ENCODE results near the gene ROS1. TPM values are rescaled to one million over a fixed set of nuclear protein-coding genes. Genes with fewer than 3 reads are reported as not detected.

Gene ROS1
- total and polyA plus RNA-seq, 2 donors (not counting 1 experiment from before 2014, with no cell fraction given), result not detected

GRCh38 chr6:117397536-117398227 lies 28.1 kb downstream of the ROS1 start:
- no peaks in the 10 kb centered on the region for H3K36me3 ChIP-seq (replicated peaks in 1 of 2; ENCODE audit: control extremely low read depth in 1 of 2, control insufficient read depth in 1 of 2, extremely low read depth in 1 of 2, insufficient read depth in 2 of 2, low read length in 1 of 2)
- no peaks in the 10 kb centered on the region for H3K9me3 ChIP-seq (ENCODE audit: control extremely low read depth in 1 of 3, control insufficient read depth in 2 of 3, insufficient read depth in 1 of 3, low read length in 2 of 3)
- no peak overlapping the region for H3K4me3 ChIP-seq (ENCODE audit: control extremely low read depth in 1 of 5, extremely low read depth in 1 of 5, insufficient read depth in 1 of 5, low read depth in 2 of 5, low read length in 4 of 5)
- no peak overlapping the region for H3K9ac ChIP-seq (ENCODE audit: low read length)
- no peaks in the 10 kb centered on the region for H4K20me1 ChIP-seq (ENCODE audit: control insufficient read depth, insufficient read depth, low read length, poor library complexity, severe bottlenecking)
- H3K9me3 Mint-ChIP-seq (ENCODE audit: insufficient read depth), result no peaks in the 10 kb centered on the region
- WGBS (ENCODE audit: insufficient coverage), result 90% methylated on average over 1 of the region's 3 CpGs
- ATAC-seq (ENCODE audit: low read depth), result no peak
- H3K27ac Mint-ChIP-seq, result no peak overlapping the region
- H2AFZ ChIP-seq (ENCODE audit: insufficient read depth, low read depth, low read length, poor library complexity, severe bottlenecking), result no peak overlapping the region
- H3K27me3 Mint-ChIP-seq, result peaks cover 3% of the 10 kb centered on the region
- no peak overlapping the region for H3K4me3 Mint-ChIP-seq
- H3K4me2 ChIP-seq (replicated peaks; ENCODE audit: low read depth, low read length, poor library complexity, severe bottlenecking), result no peak overlapping the region
- TF ChIP-seq CTCF (IDR thresholded peaks at IDR 0.05) (no peak), EZH2 (IDR thresholded peaks at IDR 0.05; ENCODE audit: borderline replicate concordance, insufficient read depth, low read depth, low read length, poor library complexity, severe bottlenecking) (no peak)
- no peak overlapping the region for H3K27ac ChIP-seq (ENCODE audit: low read length in 2 of 2)
- no peaks in the 10 kb centered on the region for H3K27me3 ChIP-seq (replicated peaks in 1 of 4; ENCODE audit: control extremely low read depth in 1 of 4, control insufficient read depth in 3 of 4, insufficient read depth in 4 of 4, low read length in 3 of 4)
- ChIA-PET POLR2A (no interaction called here), CTCF (no interaction called here)
- no peaks in the 10 kb centered on the region for H3K4me1 Mint-ChIP-seq
- no peaks in the 10 kb centered on the region for H3K79me2 ChIP-seq (ENCODE audit: control insufficient read depth, insufficient read depth, low read length)
- intact Hi-C loops (cut with micrococcal nuclease), result no loop called here
- H3K4me1 ChIP-seq (ENCODE audit: control insufficient read depth in 2 of 2, insufficient read depth in 2 of 2, low read length in 2 of 2), result no peaks in the 10 kb centered on the region
- DNase-seq, result no peak

- Histone ChIP-seq H3K4me3 (ENCODE audit: control extremely low read depth in 1 of 5, extremely low read depth in 1 of 5, insufficient read depth in 1 of 5, low read depth in 2 of 5, low read length in 4 of 5) (no peak overlapping the region), H4K20me1 (ENCODE audit: control insufficient read depth, insufficient read depth, low read length, poor library complexity, severe bottlenecking) (no peaks in the 10 kb centered on the region), H3K27ac (ENCODE audit: low read length in 2 of 2) (no peak overlapping the region), H3K36me3 (replicated peaks in 1 of 2; ENCODE audit: control extremely low read depth in 1 of 2, control insufficient read depth in 1 of 2, extremely low read depth in 1 of 2, insufficient read depth in 2 of 2, low read length in 1 of 2) (no peaks in the 10 kb centered on the region), H3K4me2 (replicated peaks; ENCODE audit: low read depth, low read length, poor library complexity, severe bottlenecking) (no peak overlapping the region), H3K9ac (ENCODE audit: low read length) (no peak overlapping the region), H2AFZ (ENCODE audit: insufficient read depth, low read depth, low read length, poor library complexity, severe bottlenecking) (no peak overlapping the region), H3K4me1 (ENCODE audit: control insufficient read depth in 2 of 2, insufficient read depth in 2 of 2, low read length in 2 of 2) (no peaks in the 10 kb centered on the region), H3K27me3 (replicated peaks in 1 of 4; ENCODE audit: control extremely low read depth in 1 of 4, control insufficient read depth in 3 of 4, insufficient read depth in 4 of 4, low read length in 3 of 4) (no peaks in the 10 kb centered on the region), H3K79me2 (ENCODE audit: control insufficient read depth, insufficient read depth, low read length) (no peaks in the 10 kb centered on the region), H3K9me3 (ENCODE audit: control extremely low read depth in 1 of 3, control insufficient read depth in 2 of 3, insufficient read depth in 1 of 3, low read length in 2 of 3) (no peaks in the 10 kb centered on the region)
- TF ChIP-seq CTCF (IDR thresholded peaks at IDR 0.05) (no peak), EZH2 (IDR thresholded peaks at IDR 0.05; ENCODE audit: borderline replicate concordance, insufficient read depth, low read depth, low read length, poor library complexity, severe bottlenecking) (no peak)
- H3K27ac Mint-ChIP-seq, result no peak overlapping the region
- H3K4me1 Mint-ChIP-seq, result no peaks in the 10 kb centered on the region
- no peak overlapping the region for H3K4me3 Mint-ChIP-seq
- no peak for DNase-seq
- ATAC-seq (ENCODE audit: low read depth), result no peak
- peaks cover 3% of the 10 kb centered on the region for H3K27me3 Mint-ChIP-seq
- H3K9me3 Mint-ChIP-seq (ENCODE audit: insufficient read depth), result no peaks in the 10 kb centered on the region
- intact Hi-C loops (cut with micrococcal nuclease), result no loop called here
- ChIA-PET CTCF (no interaction called here), POLR2A (no interaction called here)
- no CpG with 5 or more reads among the region's 4 CpGs for WGBS (ENCODE audit: insufficient coverage)
Observed at GRCh38 chr6:117396228-117396627, 29.5 kb downstream of the ROS1 start.

All from B cell (primary cell).